ENCODE results near the gene SGK1.
"Not testable (repeated sequence)": the region's sequence is repeated elsewhere in the genome, so short reads cannot be mapped to it uniquely, and the experiment has no call there.

Gene SGK1

DNA sequence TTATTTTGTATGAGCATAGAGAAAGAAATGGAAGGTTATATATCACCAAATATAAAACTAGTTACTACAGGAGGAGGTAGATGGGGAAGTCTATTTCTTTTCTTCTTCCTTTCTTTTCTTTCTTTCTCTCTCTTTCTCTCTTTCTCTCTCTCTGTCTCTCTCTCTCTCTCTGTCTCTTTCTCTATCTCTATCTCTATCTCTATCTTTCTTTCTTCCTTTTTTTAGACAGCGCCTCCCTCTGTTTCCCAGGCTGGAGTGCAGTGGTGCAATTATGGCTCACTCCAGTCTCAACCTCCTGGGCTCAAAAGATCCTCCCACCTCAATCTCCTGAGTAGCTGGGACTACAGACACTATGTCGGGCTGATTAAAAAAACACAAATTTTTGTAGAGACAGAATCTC, 10.2 kb upstream of the SGK1 start:
- DNase-seq (ENCODE audit: low spot score), result no peak

- DNase-seq (ENCODE audit: low spot score), result not testable (repeated sequence)
These were observed 8.3 kb upstream of the SGK1 start for GRCh38 chr6:134326192-134326591.

GRCh38 chr6:134324766-134325165, 6.9 kb upstream of the SGK1 start:
- no peak for DNase-seq (ENCODE audit: low spot score)

DNA sequence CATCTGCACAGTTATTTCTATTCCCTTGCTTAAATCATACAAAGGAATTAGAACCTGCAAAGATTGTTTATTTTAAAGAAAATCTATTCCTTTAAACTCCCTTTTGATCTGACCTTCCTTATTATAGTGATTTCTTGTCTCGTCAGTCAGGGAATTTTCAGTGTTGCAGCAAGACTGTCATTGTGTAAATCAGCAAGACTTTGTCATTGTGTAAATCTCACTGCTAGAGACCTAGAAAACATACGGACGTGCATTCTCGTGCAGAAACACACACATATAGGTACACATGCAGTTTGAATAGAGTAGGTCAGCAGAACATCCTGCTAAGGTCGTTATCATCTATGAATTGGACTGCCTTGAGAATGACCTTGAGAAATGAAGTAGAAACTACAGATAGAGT, 6.2 kb upstream of the SGK1 start:
- DNase-seq (ENCODE audit: low spot score), result no peak

DNA sequence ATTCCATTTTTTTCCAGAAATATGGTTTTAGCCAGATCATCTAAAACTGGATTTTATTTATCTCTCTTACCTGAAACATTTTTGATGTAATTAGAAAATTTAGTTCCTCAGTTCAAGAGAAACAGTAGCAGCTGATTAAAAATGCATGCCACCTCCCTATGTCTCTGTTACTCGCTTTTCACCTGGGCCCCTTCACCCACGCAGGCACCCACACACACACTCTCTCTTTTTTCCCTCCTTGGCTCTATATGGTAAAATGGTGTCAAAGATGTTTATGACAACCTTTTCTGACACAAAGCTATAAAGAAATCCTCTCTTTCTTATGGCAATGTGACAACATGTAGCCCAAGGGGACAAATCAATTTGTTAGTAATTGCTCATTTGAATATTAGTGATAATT, 5.8 kb upstream of the SGK1 start:
- no peak for DNase-seq (ENCODE audit: low spot score)

DNA sequence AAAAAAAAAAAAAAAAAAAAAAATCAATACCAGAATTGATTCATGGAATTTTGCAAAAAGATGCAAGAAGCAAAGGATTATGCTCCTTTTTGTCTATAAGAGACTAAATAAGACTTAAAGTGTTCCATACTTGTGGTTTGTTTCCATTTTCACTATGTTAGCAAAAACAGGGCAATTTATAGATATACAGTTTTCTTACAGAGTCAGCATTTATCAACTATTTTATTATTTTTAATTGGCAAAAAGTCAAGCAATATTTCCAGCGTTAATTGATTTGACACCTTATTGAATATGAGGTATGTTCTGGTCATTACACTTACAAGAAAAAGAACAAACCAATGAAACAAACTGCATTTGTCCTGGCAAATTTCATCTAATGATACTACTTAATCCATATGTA, 5.4 kb upstream of the SGK1 start:
- no peak for DNase-seq (ENCODE audit: low spot score)

GRCh38 chr6:134322216-134322615, 4.3 kb upstream of the SGK1 start:
- no peak for DNase-seq (ENCODE audit: low spot score)

DNA sequence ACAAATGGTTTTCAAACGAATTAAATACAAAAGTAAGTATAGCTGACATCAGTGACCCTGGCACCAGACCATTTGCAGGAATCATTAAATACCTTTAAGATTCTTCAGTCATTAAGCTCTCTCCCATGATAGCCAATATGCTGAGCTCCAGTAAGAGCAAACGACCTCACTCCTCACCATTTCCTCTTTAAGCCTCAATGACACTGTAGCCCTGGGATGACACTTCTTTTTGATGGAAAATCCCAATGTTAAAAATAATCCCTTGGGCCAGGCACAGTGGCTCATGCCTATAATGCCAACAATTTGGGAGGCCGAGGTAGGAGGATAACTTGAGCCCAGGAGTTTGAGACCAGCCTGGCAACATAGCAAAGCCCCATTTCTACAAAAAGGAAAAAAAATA, 3.3 kb upstream of the SGK1 start:
- DNase-seq (ENCODE audit: low spot score), result no peak

DNA sequence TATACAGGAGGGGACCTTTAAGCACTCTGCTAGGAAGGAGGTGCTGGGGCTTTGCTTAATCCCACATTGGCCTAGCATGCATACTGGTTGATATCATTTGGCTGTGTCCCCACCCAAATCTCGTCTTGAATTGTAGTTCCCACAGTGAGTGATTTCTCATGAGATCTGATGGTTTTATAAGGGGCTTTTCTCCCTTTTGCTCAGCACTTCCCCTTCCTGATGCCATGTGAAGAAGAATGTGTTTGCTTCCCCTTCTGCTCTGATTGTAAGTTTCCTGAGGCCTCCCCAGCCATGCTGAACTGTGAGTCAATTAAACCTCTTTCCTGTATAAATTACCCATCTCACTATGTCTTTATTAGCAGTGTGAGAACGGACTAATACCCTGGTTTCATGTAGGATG, 1.8 kb upstream of the SGK1 start:
- DNase-seq (ENCODE audit: low spot score), result not testable (repeated sequence)

DNA sequence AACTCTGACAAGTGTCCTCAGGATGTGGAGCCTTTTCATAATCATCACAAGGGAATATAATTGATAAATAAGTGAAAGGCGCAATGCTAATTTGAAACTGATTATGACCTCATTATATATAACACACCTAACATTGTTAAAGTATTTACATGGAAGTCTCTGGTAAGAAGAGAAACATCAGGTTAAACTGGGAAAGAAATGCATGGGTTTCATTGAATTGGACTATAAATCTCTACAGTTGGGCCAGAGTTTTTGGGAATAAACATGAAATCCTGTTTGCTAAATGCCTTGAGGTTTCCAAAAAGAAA, 1.0 kb upstream of the SGK1 start:
- DNase-seq (ENCODE audit: low spot score), result no peak

DNA sequence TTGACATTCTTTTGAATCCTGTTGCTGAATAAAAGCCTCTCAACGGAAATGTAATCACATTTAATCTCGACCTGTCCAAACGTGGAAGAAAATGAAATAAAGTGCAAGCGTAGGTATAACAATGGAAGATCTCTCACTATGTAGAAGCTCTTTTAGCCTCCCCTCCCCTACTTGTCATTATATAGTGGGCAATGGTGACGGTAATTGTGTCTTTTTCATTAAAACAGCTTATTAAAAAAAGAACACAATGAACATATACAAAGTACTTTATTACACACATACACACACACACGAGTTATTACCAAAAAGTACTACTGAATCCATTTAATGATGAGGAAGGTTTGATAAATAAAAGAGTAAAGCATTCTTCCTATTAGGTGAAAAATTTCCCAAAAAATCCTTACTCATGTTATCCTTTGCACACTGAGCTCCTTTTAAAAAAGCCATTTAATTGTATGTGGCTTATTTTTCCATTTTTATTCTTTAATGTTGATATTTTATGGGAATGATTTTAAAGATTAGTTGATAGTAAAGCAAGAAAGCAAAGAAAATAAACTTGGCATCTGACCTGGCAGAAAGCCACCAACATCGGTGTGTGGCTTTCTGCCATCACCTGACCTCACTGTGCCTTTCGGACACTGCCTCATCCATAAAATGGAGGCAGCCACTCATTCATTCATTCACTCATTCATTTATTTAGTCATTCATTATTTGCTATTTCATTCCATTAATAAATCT, 493 bp upstream of the SGK1 start:
- no peak for DNase-seq (ENCODE audit: low spot score)

- DNase-seq (ENCODE audit: low spot score), result no peak
These were observed 1.0 kb downstream of the SGK1 start for GRCh38 chr6:134316733-134317431.

- no peak for DNase-seq (ENCODE audit: low spot score)
These were observed 1.9 kb downstream of the SGK1 start for GRCh38 chr6:134315974-134316441.

- DNase-seq (ENCODE audit: low spot score), result no peak
These were observed 2.7 kb downstream of the SGK1 start for GRCh38 chr6:134315189-134315588.

DNA sequence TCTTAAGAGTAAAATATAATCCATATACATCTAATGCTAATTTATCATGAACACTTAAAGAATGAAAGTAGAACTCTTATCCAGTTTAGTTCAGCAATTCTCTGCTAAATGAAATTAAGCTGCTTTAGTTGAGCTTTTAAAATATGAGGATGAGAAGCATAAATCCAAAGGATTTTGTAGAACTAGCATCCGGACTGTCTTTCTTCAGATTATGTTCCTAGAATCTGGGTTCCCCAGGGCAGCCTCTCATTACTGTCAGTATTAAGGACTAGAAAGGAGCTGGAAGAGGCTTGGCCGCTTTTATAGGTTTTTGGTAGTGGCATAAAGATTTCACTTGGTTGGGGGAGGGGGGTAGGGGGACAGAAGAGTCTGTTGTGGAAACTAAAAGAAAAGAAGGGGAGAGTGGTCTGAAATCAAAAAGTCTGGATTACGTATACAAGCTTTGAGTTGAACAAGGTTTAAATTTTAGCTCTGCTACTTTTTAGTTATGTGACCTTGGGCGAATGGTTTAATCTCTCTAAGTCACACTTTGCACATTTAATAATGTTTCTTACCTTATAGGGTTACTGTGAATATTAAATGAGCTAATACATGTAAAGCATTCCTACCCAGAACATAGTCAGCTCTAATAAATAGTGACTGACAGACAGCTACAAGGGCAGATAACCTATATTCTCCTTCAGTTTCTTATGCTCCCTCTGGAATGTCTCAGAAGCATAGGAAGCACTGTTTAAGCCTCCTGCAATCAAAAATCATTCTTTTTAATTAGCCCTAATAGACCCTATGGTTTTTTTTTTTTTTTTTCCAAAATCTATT, 3.7 kb downstream of the SGK1 start:
- DNase-seq (ENCODE audit: low spot score), result no peak

DNA sequence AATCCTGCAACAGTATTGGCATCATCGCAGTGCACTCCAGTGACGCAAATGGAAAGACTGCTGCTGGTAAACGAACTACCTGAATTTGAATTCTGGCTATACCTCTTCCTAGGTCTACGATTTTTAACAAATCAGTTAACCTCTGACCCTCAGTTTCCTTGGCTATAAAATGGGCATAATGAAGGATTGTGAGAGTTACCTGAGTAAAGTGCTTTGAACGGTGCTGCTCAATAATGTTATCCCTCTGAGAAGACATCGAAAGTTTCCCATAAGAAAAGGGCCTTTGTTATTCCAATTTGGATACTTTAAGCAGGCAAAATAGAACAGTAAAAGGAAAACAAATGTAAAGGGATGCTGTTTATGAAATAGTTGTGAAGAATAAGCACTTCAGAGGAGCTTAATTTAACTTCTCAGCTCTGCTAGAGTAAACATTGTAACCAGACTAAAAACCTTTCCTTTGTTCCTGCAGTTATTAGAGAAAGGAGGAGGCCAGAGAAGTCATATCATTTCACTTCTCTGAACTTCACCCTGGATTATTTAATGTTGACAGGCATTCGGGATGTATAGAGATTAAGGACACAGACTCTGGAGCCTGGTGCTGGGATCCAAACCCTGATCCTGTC, 5.8 kb downstream of the SGK1 start:
- DNase-seq (ENCODE audit: low spot score), result no peak

- DNase-seq (ENCODE audit: low spot score), result no peak
These were observed 7.1 kb downstream of the SGK1 start for GRCh38 chr6:134310817-134311216.

DNA sequence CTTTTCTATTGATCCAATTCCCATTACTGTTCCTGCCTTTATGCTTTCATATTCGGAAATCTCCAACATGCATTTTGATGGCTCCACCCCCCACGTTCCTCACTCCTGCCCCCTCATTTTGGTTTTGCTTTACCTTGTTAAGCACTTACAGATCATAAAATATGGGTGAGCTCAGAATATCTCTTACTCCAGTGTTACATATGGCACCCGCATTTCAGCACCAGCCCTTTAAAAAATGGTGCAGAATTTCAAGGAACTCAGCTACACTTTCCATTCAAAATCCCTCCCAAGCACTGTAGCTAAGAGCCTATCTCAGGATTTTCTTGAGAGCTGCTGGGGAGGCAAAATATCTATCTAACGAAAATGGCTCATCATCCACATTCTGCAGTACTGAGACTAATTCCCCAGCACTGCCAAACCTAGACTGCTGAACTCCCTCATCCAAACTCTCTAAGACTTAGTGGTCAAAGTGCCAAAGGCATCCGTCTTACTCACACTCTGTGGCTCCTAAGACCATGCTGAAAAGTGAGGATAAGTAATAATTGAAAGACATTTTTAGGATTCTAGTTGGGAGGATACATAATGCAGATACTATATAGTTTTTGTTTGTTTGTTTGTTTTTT, 7.8 kb downstream of the SGK1 start:
- no peak for DNase-seq (ENCODE audit: low spot score)

DNA sequence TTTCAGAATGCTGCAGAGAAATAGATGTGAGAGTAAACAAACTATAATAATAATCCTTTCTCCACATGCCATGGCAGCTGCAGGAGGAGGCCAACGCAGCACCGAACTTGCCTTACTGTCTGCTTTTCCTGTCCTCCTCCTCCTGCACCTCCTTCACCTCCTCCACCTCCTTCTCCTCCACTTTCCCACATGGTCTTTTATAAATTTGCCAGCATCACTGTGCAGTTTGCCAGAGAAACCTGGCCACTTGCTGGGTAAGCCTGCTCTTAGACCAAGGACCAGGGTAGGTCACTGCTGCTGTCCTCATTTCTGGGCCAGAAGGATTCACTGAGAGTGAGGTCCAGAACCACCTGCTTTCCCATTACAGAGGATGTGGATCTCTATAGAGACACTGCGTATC, 8.7 kb downstream of the SGK1 start:
- no peak for DNase-seq (ENCODE audit: low spot score)

- no peak for DNase-seq (ENCODE audit: low spot score)
These were observed 9.1 kb downstream of the SGK1 start for GRCh38 chr6:134308800-134309199.

GRCh38 chr6:134307870-134308269, 10.0 kb downstream of the SGK1 start:
- no peak for DNase-seq (ENCODE audit: low spot score)

GRCh38 chr6:134307075-134307474, 10.8 kb downstream of the SGK1 start:
- DNase-seq (ENCODE audit: low spot score), result no peak

Measured in AG08396 (cell line).